ENCODE data around the gene TUBB3. TPM values are rescaled to one million over a fixed set of nuclear protein-coding genes. Genes with fewer than 3 reads are reported as not detected.
"Not testable (repeated sequence)": the region's sequence is repeated elsewhere in the genome, so short reads cannot be mapped to it uniquely, and the experiment has no call there.

TUBB3 gene
- total and polyA plus RNA-seq, 12 donors = 0.53 to 10.6 (median 0.96) TPM

DNA sequence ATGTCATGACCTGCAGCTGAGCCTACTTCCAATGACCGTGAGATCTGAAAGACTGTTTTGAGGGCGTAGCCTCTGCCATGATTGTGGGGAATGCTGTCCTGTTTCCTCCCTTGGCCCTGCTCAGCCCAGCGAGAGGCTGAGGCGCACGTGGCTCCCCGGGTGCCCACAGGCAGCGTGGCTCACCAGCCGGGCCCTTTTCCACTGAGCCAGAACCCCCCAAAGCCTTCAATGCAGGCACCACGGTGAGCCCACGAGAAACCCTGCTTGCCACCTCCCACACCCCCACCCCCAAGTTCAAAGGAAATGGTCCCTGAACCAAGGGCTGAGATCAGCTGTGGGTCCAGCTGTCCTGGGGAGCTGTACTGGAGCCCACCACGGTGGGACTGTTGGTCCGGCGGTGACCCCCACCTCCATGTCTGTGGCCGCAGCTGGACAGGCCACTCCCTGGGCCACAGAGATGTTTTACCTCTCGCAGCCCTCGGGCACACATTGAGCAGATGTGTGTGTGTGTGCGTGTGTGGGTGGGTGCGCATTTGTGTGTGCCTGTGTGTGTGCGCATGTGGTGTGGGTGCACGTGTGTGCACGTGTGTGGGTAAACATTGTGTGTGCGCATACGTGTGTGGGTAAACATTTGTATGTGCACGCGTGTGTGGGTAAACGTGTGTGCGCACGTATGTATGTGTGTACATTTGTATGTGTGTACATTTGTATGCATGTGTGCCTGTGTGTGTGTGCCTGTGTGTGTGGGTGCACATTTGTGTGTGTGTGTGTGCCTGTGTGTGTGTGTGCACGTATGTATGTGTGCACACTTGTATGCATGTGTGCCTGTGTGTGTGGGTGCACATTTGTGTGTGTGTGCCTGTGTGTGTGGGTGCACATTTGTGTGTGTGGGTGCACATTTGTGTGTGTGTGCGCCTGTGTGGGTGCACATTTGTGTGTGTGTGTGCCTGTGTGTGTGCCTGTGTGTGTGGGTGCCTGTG is 9.4 kb upstream of the TUBB3 start:
- TF ChIP-seq, protein P1, sequence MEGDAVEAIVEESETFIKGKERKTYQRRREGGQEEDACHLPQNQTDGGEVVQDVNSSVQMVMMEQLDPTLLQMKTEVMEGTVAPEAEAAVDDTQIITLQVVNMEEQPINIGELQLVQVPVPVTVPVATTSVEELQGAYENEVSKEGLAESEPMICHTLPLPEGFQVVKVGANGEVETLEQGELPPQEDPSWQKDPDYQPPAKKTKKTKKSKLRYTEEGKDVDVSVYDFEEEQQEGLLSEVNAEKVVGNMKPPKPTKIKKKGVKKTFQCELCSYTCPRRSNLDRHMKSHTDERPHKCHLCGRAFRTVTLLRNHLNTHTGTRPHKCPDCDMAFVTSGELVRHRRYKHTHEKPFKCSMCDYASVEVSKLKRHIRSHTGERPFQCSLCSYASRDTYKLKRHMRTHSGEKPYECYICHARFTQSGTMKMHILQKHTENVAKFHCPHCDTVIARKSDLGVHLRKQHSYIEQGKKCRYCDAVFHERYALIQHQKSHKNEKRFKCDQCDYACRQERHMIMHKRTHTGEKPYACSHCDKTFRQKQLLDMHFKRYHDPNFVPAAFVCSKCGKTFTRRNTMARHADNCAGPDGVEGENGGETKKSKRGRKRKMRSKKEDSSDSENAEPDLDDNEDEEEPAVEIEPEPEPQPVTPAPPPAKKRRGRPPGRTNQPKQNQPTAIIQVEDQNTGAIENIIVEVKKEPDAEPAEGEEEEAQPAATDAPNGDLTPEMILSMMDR (IDR thresholded peaks at IDR 0.05) = no peak
- intact Hi-C loops (cut with DNase I) = no loop called here
- Histone ChIP-seq H3K4me1 (peaks cover 13 to 31% (median 25%) of the 10 kb centered on the region in 9 donors), H3K36me3 (peaks cover 0 to 48% (median 20%) of the 10 kb centered on the region in 9 donors), H3K27me3 (peaks cover 0 to 6% (median 0%) of the 10 kb centered on the region in 7 donors), H3K9me3 (no peaks in the 10 kb centered on the region), H3K27ac (no peak overlapping the region), H3K4me3 (no peak overlapping the region)
- DNase-seq = no peak
- ATAC-seq = no peak
- 81 to 86% methylated on average over 30 of the region's 30 CpGs for WGBS, 2 donors

DNA sequence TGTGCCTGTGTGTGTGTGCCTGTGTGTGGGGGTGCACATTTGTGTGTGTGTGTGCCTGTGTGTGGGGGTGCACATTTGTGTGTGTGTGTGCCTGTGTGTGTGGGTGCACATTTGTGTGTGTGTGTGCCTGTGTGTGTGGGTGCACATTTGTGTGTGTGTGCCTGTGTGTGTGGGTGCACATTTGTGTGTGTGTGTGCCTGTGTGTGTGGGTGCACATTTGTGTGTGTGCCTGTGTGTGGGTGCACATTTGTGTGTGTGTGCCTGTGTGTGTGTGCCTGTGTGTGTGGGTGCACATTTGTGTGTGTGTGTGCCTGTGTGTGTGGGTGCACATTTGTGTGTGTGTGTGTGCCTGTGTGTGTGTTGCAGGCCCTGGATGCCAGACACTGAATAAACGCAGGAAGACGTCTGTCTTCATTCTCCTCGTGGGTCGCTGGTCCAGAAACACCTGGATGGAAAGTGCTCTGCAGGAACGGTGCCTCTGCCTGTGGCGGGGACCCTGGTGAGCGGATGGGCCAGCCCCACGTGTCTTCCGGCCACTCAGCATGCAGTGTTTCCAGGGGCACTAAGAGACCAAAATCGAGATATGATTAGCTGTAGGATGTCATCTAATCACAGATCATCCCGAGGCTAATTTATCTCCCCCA is 8.4 kb upstream of the TUBB3 start:
- WGBS, 2 donors = 70 to 72% methylated on average over 11 of the region's 11 CpGs
- DNase-seq = not testable (repeated sequence)

DNA sequence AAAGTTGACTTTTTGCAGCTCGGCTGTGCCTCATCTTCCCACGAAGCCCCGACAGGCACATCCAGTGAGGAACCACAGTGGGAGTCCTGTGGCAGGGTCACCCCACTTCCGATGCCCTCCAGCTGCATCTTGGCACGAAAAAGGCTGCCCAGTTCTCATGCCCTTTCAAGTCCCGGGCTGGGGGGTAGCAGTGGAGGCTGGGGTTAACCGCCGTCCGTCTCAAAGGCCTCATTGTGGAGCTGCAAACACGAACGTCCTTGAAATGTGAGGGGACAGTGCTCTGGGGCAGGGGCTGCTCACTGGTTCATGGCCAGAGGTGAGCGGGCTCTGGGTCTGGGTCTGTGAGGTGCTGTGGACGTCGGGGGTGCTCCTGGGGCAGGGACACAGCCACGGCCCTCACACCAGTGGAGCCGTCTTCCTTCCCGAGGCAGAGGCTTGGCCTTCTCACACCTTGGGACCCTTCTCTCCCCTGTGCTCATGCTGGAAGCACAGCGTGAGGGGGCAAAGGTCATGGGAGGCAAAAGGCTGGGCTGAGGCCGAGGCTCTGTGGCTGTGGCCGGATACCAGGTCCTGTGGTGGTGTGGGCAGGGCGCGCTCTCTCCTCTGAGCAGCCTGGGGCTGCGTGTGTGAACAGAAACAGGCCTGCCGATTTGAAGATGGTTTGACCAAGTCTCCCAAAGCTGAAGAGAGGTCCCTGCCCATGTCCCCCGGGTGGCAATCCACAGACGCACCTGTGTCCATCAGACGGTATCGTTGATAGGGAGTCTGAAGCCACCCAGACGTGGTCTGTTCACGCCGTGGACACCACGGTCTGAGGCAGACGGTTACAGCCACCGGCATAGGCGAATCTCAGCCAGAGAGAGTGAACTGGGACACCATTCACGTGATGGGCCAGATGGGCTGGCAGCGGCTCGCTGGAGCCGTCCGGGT is 7.6 kb upstream of the TUBB3 start:
- Histone ChIP-seq H3K4me3 (no peak overlapping the region), H3K27ac (no peak overlapping the region), H3K9me3 (no peaks in the 10 kb centered on the region), H3K27me3 (peaks cover 0 to 25% (median 0%) of the 10 kb centered on the region in 7 donors), H3K36me3 (peaks cover 0 to 32% (median 13%) of the 10 kb centered on the region in 9 donors), H3K4me1 (peaks cover 6 to 32% (median 20%) of the 10 kb centered on the region in 9 donors)
- ATAC-seq = no peak
- intact Hi-C loops (cut with DNase I) = no loop called here
- 82 to 83% methylated on average over 40 of the region's 40 CpGs for WGBS, 2 donors
- no peak for DNase-seq
- TF ChIP-seq, protein P1 (IDR thresholded peaks at IDR 0.05) = no peak

More for the DNA sequence above, 8.4 kb upstream of the TUBB3 start:
- Histone ChIP-seq H3K27me3 (peaks cover 0 to 17% (median 0%) of the 10 kb centered on the region in 7 donors), H3K36me3 (peaks cover 0 to 39% (median 13%) of the 10 kb centered on the region in 9 donors), H3K4me1 (peaks cover 13 to 34% (median 26%) of the 10 kb centered on the region in 9 donors)
- H3K4me3 ChIP-seq; H3K27ac ChIP-seq; intact Hi-C loops (cut with DNase I); ATAC-seq; H3K9me3 ChIP-seq: not testable (repeated sequence)

DNA sequence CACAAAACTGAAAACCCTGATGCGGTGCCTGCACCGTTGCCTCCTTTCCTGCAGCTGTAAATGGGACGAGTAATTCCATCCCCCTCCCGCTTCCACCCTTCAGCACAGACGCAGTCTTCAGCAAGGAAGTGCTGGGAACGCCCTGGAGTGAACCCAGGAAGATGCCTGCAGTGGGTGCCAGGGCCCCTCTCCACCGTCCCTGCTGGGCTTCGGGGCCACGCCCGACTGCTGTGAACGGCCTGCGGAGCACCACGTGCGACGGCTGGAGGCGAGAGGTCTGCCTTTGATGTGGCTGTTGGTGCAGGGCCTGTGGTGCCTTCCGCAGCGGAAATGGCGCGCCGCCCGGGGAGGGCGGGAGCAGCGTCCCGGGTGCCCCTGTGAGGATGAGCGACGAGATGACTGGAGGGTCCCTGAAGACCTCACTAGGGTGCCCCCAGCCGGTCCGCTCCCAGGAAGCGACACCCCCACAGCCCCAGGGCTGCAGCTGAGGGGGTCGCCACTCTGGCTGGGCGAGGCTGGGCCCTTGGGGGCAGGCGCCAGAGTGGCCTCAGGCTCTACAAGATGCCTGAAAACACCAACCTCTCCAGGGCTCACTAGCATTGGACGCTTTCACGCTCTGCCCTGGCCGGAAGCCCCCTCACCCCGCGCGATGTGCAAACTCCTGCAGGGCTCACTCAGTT is 5.2 kb upstream of the TUBB3 start:
- WGBS, 2 donors = 0 to 1% methylated on average over 39 of the region's 39 CpGs
- ATAC-seq (peak; percentile 17 to 64 (median 42)), DNase-seq (peak; percentile 65 to 85)
- Histone ChIP-seq H3K4me1 (peaks cover 9 to 55% (median 39%) of the 10 kb centered on the region in 9 donors), H3K27ac (peak overlapping the region in 7 of 10 donors; percentile 19 to 77 (median 41)), H3K4me3 (peak overlapping the region in 9 of 10 donors; percentile 18 to 52 (median 47)), H3K9me3 (no peaks in the 10 kb centered on the region), H3K36me3 (peaks cover 0 to 9% (median 0%) of the 10 kb centered on the region in 9 donors), H3K27me3 (peaks cover 0 to 46% (median 0%) of the 10 kb centered on the region in 7 donors)
- intact Hi-C loops (cut with DNase I) = no loop called here
- TF ChIP-seq, protein P1 (IDR thresholded peaks at IDR 0.05) = no peak
